ENCODE data around the gene COBL.

COBL gene

DNA sequence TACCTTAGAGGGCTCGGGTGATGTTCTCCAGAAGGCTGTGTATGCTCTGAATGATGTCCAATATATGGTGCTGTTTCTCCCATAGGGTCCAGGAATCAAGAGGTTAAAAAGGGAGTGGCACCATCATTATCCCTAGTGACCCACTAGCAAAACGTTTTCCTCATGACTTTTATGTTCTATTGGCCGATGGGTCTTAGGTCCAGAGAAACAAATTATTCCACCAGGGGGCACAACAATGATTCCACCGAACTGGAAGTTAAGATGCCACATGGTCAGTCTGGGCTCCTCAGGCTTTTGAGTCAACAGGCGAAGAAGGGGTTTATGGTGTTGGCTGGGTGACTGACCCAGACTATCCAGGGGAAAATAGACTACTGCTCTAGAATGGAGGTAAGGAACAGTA lies 256.1 kb downstream of the COBL start:
- Histone ChIP-seq H3K36me3 (ENCODE audit: control insufficient read depth, insufficient read depth, low read length) (no peaks in the 10 kb centered on the region), H3K4me1 (ENCODE audit: control insufficient read depth, insufficient read depth, low read length) (no peaks in the 10 kb centered on the region), H3K27ac (ENCODE audit: insufficient read depth, low read depth, low read length, poor library complexity, severe bottlenecking) (no peak overlapping the region), H3K9me3 (ENCODE audit: control insufficient read depth, low read length) (no peaks in the 10 kb centered on the region), H3K27me3 (ENCODE audit: control insufficient read depth, insufficient read depth, low read length, poor library complexity, severe bottlenecking) (no peaks in the 10 kb centered on the region), H3K4me3 (ENCODE audit: insufficient read depth, low read depth, low read length) (no peak overlapping the region)
- 90 to 93% methylated on average over 5 of the region's 5 CpGs for WGBS, 2 experiments

DNA sequence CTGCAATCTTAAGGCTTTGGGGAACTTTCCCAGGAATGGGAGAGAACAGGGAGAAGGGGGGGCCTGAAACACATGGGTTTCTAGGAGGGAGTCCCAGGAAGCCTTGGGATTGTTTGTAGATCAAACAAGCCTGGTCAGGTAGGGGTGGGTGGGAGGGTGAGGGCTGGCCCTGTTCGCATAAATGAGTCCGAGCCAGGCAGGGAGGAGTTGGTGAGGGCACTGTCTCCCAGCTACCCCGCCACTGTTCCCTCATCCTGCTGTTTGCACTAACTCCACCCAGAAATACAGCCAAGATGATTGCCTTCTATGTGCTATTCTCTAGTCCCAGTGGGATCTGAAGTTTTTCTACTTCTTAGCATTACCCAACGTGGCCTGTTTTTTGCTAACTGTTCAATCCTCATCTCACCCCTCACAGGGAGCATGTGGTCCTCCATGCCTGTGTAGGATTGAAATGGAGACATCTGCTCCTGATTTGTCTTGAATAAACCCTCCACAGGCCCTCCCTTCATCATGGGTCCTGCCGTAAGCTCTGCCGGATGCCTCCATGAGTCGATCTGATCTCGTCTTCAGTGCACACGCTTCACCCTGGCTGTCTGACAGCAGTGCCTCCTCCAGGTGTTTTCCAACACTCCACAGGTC lies 257.0 kb downstream of the COBL start:
- no peaks in the 10 kb centered on the region for H3K27me3 ChIP-seq (ENCODE audit: control insufficient read depth, insufficient read depth, low read length, poor library complexity, severe bottlenecking)
- WGBS, 2 experiments: 90 to 91% methylated on average over 9 of the region's 9 CpGs
- no peak overlapping the region for H3K4me3 ChIP-seq (ENCODE audit: insufficient read depth, low read depth, low read length)
- H3K4me1 ChIP-seq (ENCODE audit: control insufficient read depth, insufficient read depth, low read length): no peaks in the 10 kb centered on the region
- no peak overlapping the region for H3K27ac ChIP-seq (ENCODE audit: insufficient read depth, low read depth, low read length, poor library complexity, severe bottlenecking)
- no peaks in the 10 kb centered on the region for H3K36me3 ChIP-seq (ENCODE audit: control insufficient read depth, insufficient read depth, low read length)
- no peaks in the 10 kb centered on the region for H3K9me3 ChIP-seq (ENCODE audit: control insufficient read depth, low read length)

DNA sequence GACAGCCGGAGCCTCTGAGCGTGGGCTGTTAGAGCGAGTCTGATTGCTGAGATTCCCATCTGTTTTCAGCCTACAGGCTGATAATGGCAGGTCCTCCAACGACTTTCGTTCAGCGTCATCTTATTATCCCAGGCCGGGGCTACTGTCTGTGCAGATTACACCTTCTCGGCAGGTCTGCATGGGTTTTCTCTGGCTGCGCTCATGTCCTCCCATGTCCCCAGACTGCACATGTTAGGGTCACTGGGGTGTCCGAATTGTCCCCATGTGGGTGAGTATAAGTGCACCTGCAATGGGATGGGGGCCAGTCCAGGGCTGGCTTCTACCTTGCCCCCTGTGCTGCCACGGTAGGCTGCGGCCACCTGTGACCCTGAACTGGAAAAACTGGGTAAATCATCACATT lies 257.8 kb downstream of the COBL start:
- no peaks in the 10 kb centered on the region for H3K9me3 ChIP-seq (ENCODE audit: control insufficient read depth, low read length)
- no peak overlapping the region for H3K27ac ChIP-seq (ENCODE audit: insufficient read depth, low read depth, low read length, poor library complexity, severe bottlenecking)
- H3K27me3 ChIP-seq (ENCODE audit: control insufficient read depth, insufficient read depth, low read length, poor library complexity, severe bottlenecking): no peaks in the 10 kb centered on the region
- H3K36me3 ChIP-seq (ENCODE audit: control insufficient read depth, insufficient read depth, low read length): no peaks in the 10 kb centered on the region
- no peaks in the 10 kb centered on the region for H3K4me1 ChIP-seq (ENCODE audit: control insufficient read depth, insufficient read depth, low read length)
- H3K4me3 ChIP-seq (ENCODE audit: insufficient read depth, low read depth, low read length): no peak overlapping the region
- whole genome bisulfite sequencing, 2 experiments: 90 to 94% methylated on average over 12 of the region's 12 CpGs

DNA sequence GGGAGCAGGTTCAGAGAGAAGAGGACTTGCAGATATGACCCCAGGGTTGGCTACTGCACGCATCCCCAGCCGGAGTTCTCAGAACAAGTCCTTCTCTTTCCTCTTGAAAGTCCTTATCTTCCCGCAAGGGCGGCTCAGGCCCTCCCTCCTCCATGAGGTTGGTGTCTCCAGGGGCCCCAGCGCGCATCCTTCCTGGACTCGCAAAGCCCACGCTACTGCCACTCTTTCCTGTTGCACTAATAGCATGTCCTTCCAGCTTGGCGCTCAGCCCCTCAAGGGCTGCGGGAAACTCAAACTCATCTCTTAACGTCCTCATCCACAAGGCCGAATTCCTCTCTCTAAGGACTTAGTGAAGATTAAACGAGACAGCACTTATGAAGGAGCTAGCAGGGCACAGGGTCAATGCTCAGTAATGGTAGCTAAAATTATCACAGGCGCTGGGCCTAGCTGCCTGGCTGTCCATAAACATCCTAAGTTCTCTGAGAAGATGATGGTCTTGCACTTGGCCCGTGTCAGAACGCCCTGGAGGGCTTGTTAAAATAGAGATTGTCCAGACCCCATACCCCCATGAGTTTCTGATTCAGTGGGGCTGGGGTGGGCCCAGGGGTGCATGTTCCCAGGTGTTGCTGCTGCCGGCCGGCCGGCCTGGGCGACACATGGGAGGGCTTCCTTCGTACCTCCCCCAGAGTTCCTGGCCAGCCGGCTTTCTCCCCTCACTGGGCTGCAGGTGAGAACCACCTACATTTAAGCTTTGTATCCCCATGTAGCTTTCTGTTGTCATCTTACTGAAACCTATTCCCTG lies 261.4 kb downstream of the COBL start:
- H3K4me1 ChIP-seq (ENCODE audit: control insufficient read depth, insufficient read depth, low read length): no peaks in the 10 kb centered on the region
- no peak overlapping the region for H3K27ac ChIP-seq (ENCODE audit: insufficient read depth, low read depth, low read length, poor library complexity, severe bottlenecking)
- H3K36me3 ChIP-seq (ENCODE audit: control insufficient read depth, insufficient read depth, low read length): no peaks in the 10 kb centered on the region
- H3K27me3 ChIP-seq (ENCODE audit: control insufficient read depth, insufficient read depth, low read length, poor library complexity, severe bottlenecking): no peaks in the 10 kb centered on the region
- 94 to 95% methylated on average over 22 of the region's 22 CpGs for WGBS, 2 experiments
- no peak overlapping the region for H3K4me3 ChIP-seq (ENCODE audit: insufficient read depth, low read depth, low read length)
- no peaks in the 10 kb centered on the region for H3K9me3 ChIP-seq (ENCODE audit: control insufficient read depth, low read length)

DNA sequence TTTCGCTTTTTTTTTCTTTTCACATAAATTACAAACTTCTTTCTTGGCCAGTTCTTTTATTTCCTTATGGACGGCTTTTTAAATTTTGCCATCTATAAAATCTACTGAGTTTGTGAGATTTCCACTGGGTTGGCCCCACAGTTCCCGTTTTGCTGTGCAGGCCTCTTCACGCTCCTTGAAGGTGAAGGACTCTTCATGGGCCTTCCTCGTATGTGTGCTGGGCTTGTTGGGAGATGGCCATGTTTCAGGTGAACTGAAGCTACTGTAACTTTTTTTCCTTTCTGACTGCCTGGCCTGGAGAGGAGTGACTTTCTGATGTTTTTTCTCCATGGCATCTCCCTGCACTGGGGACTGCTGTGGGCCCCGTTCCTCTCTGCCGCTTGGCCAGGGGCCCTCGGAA lies 262.4 kb downstream of the COBL start:
- H3K27ac ChIP-seq (ENCODE audit: insufficient read depth, low read depth, low read length, poor library complexity, severe bottlenecking): no peak overlapping the region
- no peaks in the 10 kb centered on the region for H3K36me3 ChIP-seq (ENCODE audit: control insufficient read depth, insufficient read depth, low read length)
- H3K4me1 ChIP-seq (ENCODE audit: control insufficient read depth, insufficient read depth, low read length): no peaks in the 10 kb centered on the region
- no peaks in the 10 kb centered on the region for H3K9me3 ChIP-seq (ENCODE audit: control insufficient read depth, low read length)
- WGBS, 2 experiments: 92 to 93% methylated on average over 8 of the region's 8 CpGs
- no peaks in the 10 kb centered on the region for H3K27me3 ChIP-seq (ENCODE audit: control insufficient read depth, insufficient read depth, low read length, poor library complexity, severe bottlenecking)
- H3K4me3 ChIP-seq (ENCODE audit: insufficient read depth, low read depth, low read length): no peak overlapping the region

DNA sequence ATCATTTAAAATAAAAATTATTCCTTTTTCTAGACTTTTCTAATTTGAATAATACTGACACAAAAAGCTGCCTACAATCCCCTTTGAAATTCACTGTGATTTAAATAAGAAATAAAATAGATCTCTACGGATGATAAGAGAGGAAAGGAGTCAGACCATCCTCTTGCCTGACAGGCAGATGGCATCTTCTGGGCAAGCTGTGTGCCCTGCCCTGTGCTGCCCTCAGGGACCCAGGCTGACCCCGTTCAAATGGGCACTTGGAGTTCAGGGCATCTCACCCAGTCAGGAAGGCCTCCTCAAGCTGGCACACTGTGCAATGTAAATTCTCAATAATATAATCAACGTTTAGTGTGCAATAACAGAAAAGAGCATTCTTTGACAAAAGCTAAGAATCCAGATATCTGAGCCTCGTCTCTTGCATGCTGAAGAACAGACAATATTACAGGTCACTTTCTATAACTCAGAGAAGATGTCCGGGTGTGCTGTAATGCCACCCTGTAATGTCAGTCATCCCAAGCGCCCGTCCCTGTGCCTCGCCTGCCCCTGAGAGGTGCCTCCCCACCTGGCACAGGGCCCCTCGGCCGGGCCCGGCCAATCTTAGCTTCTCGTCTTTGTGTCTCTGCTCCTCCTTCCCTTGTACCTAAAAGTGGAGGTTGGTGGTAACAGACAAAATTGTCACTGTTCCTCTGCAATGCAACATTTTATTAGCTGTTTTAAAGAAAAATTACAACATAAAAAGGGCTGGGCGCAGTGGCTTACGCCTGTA lies 263.3 kb downstream of the COBL start:
- Histone ChIP-seq H3K9me3 (ENCODE audit: control insufficient read depth, low read length) (no peaks in the 10 kb centered on the region), H3K4me3 (ENCODE audit: insufficient read depth, low read depth, low read length) (no peak overlapping the region)
- 88 to 96% methylated on average over 14 of the region's 14 CpGs for WGBS, 2 experiments

DNA sequence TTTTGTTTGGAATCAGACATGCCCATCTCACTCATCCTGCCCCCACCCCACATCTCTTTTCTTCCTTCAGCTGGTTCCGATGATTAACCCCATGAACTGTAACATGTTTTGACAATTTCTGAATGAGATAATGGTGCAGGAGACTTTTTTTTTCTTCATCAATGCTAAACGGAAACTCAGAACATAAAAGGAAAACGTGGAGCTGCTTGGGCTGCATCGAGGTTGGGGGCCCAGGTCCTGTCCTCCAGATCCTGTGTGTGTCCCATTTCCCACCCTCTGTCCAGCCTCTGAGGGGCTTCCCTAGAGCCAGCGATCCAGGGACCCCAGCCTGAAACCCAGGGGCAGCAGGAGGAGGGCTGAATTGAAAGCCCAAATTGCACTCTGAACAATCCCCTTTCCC lies 270.1 kb downstream of the COBL start:
- H3K36me3 ChIP-seq (ENCODE audit: control insufficient read depth, insufficient read depth, low read length): no peaks in the 10 kb centered on the region
- 91 to 94% methylated on average over 5 of the region's 5 CpGs for WGBS, 2 experiments
- no peaks in the 10 kb centered on the region for H3K27me3 ChIP-seq (ENCODE audit: control insufficient read depth, insufficient read depth, low read length, poor library complexity, severe bottlenecking)
- H3K9me3 ChIP-seq (ENCODE audit: control insufficient read depth, low read length): no peaks in the 10 kb centered on the region
- no peak overlapping the region for H3K27ac ChIP-seq (ENCODE audit: insufficient read depth, low read depth, low read length, poor library complexity, severe bottlenecking)
- H3K4me3 ChIP-seq (ENCODE audit: insufficient read depth, low read depth, low read length): no peak overlapping the region
- no peaks in the 10 kb centered on the region for H3K4me1 ChIP-seq (ENCODE audit: control insufficient read depth, insufficient read depth, low read length)

More for the DNA sequence above, 263.3 kb downstream of the COBL start:
- no peaks in the 10 kb centered on the region for H3K27me3 ChIP-seq (ENCODE audit: control insufficient read depth, insufficient read depth, low read length, poor library complexity, severe bottlenecking)
- no peak overlapping the region for H3K27ac ChIP-seq (ENCODE audit: insufficient read depth, low read depth, low read length, poor library complexity, severe bottlenecking)
- no peaks in the 10 kb centered on the region for H3K36me3 ChIP-seq (ENCODE audit: control insufficient read depth, insufficient read depth, low read length)
- no peaks in the 10 kb centered on the region for H3K4me1 ChIP-seq (ENCODE audit: control insufficient read depth, insufficient read depth, low read length)

DNA sequence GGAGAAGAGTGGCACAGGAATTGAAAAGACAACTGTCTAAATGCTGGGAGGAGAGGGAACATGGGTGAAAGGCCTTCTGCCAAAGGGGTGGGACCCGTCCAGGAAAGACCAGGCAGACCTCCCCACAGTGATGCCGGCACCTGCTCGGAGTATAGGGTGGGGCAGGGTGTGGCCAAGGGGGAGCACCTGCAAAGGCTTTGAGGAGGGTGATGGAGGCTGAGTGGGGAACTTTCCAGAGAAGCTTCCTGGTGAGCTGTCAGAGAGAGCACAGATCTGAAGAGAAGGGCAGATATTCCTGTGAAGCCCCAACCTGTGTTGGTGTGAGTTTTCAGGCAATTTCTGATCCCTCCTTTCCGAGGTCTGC lies 270.5 kb downstream of the COBL start:
- H3K4me3 ChIP-seq (ENCODE audit: insufficient read depth, low read depth, low read length): no peak overlapping the region
- no peaks in the 10 kb centered on the region for H3K9me3 ChIP-seq (ENCODE audit: control insufficient read depth, low read length)
- no peaks in the 10 kb centered on the region for H3K36me3 ChIP-seq (ENCODE audit: control insufficient read depth, insufficient read depth, low read length)
- H3K27ac ChIP-seq (ENCODE audit: insufficient read depth, low read depth, low read length, poor library complexity, severe bottlenecking): no peak overlapping the region
- WGBS, 2 experiments: 93% methylated on average over 4 of the region's 4 CpGs
- no peaks in the 10 kb centered on the region for H3K4me1 ChIP-seq (ENCODE audit: control insufficient read depth, insufficient read depth, low read length)
- H3K27me3 ChIP-seq (ENCODE audit: control insufficient read depth, insufficient read depth, low read length, poor library complexity, severe bottlenecking): no peaks in the 10 kb centered on the region

DNA sequence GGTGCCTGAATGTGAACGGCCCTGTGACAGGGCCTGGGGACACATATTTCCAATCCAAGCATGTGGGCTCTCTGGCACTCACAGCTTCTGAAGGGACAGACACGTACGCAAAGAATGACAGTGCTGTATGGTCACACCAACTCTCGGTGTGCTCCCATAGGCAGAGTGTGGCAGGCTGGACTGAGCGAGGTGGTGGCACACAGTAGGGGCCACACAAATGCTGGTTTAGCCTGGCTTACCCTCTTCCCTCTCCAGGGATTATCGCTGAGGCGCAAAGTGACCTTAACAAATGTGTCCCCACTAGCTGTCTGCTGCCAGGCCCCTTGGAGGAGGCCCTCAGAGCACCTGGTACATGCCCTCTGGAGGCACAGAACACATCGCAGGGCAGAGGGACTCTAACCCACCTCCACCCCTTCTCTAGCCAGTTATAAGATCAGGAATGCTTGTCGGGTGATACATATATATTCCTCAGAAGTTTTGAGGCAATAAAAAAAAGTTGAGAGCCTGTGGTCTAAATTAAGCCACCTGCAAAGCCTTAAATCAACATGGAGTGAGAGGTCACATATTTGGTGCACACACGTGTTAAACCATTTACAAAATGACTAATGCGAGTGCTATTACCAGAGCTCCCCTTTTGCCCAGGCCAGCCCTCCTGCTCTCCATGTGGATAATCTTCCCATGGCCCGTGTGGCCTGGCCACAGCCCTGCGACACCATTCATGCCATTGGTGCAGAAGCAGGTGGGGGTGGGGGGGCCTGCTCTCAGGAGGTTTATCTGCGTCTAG lies 271.1 kb downstream of the COBL start:
- Histone ChIP-seq H3K9me3 (ENCODE audit: control insufficient read depth, low read length) (no peaks in the 10 kb centered on the region), H3K27ac (ENCODE audit: insufficient read depth, low read depth, low read length, poor library complexity, severe bottlenecking) (no peak overlapping the region), H3K27me3 (ENCODE audit: control insufficient read depth, insufficient read depth, low read length, poor library complexity, severe bottlenecking) (no peaks in the 10 kb centered on the region), H3K4me1 (ENCODE audit: control insufficient read depth, insufficient read depth, low read length) (no peaks in the 10 kb centered on the region), H3K4me3 (ENCODE audit: insufficient read depth, low read depth, low read length) (no peak overlapping the region), H3K36me3 (ENCODE audit: control insufficient read depth, insufficient read depth, low read length) (no peaks in the 10 kb centered on the region)
- 95 to 96% methylated on average over 14 of the region's 14 CpGs for WGBS, 2 experiments

DNA sequence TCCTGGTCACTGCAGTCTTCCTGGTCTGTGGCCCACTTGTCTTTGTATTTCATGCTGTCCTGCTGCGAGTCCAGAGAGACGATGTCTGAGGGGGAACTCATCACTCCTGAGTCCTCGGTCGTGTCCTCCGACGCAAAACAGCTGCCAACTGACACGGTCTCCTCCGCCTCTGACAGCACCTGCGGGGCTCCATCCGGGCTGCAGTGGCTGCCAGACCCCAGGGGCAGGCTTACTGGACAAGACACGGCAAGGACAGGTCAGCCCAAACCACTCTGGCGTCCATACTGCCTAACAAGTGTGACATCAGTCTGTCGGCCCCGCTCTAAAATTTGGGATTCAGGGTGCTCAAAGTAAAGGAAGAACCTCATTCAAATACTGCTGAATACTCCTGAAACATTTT lies 273.1 kb downstream of the COBL start:
- Histone ChIP-seq H3K9me3 (ENCODE audit: control insufficient read depth, low read length) (no peaks in the 10 kb centered on the region), H3K27ac (ENCODE audit: insufficient read depth, low read depth, low read length, poor library complexity, severe bottlenecking) (no peak overlapping the region), H3K4me3 (ENCODE audit: insufficient read depth, low read depth, low read length) (no peak overlapping the region), H3K27me3 (ENCODE audit: control insufficient read depth, insufficient read depth, low read length, poor library complexity, severe bottlenecking) (no peaks in the 10 kb centered on the region), H3K4me1 (ENCODE audit: control insufficient read depth, insufficient read depth, low read length) (no peaks in the 10 kb centered on the region), H3K36me3 (ENCODE audit: control insufficient read depth, insufficient read depth, low read length) (no peaks in the 10 kb centered on the region)
- 92% methylated on average over 14 of the region's 14 CpGs for WGBS, 2 experiments
